Liver (tissue), 9 donors: ENCODE measurements around the gene DNAAF1. TPM values are rescaled to one million over a fixed set of nuclear protein-coding genes. Genes with fewer than 3 reads are reported as not detected.

ENCODE experiments used
- DNase-seq: peaks from one replicate; pipeline ENCODE4 v3.0.0-alpha.2; 2017; ENCODE audit warnings: low spot score
- H3K27ac ChIP-seq, 2 donors: one replicate each; pipeline ENCODE4 v1.7.0; 2013; ENCODE audit warnings: inconsistent platforms in 2 of 2, low read length in 2 of 2, control low read depth in 1 of 2, low read depth in 1 of 2, mild to moderate bottlenecking in 1 of 2
- H3K27me3 ChIP-seq, 4 donors: one replicate each; pipeline versions ENCODE4 v1.6.1 to v1.7.0; 2013; ENCODE audit warnings: low read length in 3 of 4, inconsistent platforms in 1 of 4, mild to moderate bottlenecking in 1 of 4, moderate library complexity in 1 of 4; ENCODE audit not compliant: control insufficient read depth in 4 of 4, insufficient read depth in 4 of 4
- H3K36me3 ChIP-seq, 4 donors: one replicate each; pipeline versions ENCODE4 v1.6.1 to v1.7.0; 2013; ENCODE audit warnings: low read length in 3 of 4, mild to moderate bottlenecking in 3 of 4, low read depth in 1 of 4, moderate library complexity in 1 of 4; ENCODE audit not compliant: control insufficient read depth in 4 of 4, insufficient read depth in 3 of 4
- H3K4me1 ChIP-seq, 4 donors: one replicate each; pipeline versions ENCODE4 v1.6.1 to v1.7.0; 2013; ENCODE audit warnings: low read length in 3 of 4, mild to moderate bottlenecking in 3 of 4, moderate library complexity in 1 of 4; ENCODE audit not compliant: control insufficient read depth in 4 of 4, insufficient read depth in 4 of 4
- H3K4me3 ChIP-seq, 3 donors: one replicate each; pipeline versions ENCODE4 v1.6.1 to v1.7.0; 2013; ENCODE audit warnings: low read length in 3 of 3, control low read depth in 1 of 3, low read depth in 1 of 3, mild to moderate bottlenecking in 1 of 3
- H3K9ac ChIP-seq, 2 donors: one replicate each; pipeline ENCODE4 v1.7.0; 2013; ENCODE audit warnings: low read length in 2 of 2, mild to moderate bottlenecking in 2 of 2, moderate library complexity in 2 of 2, control low read depth in 1 of 2, low read depth in 1 of 2
- H3K9me3 ChIP-seq, 4 donors: one replicate each; pipeline versions ENCODE4 v1.6.1 to v1.7.0; 2013; ENCODE audit warnings: low read length in 3 of 4; ENCODE audit not compliant: control insufficient read depth in 4 of 4
- FOXA1 ChIP-seq: IDR thresholded peaks from 2 replicates; pipeline ENCODE4 v1.6.1; 2016; ENCODE audit warnings: antibody characterized with exemption
- GABPA ChIP-seq, 2 donors: IDR thresholded peaks in 1 of 2; conservative IDR thresholded peaks in 1 of 2; 2 replicates each; pipeline ENCODE4 v1.6.1; 2016; ENCODE audit warnings: antibody characterized with exemption in 2 of 2, mild to moderate bottlenecking in 1 of 2, moderate library complexity in 1 of 2
- HNF4A ChIP-seq, 2 donors: conservative IDR thresholded peaks; 2 replicates each; pipeline ENCODE4 v1.6.1; 2016; ENCODE audit warnings: antibody characterized with exemption in 2 of 2, mild to moderate bottlenecking in 2 of 2
- JUND ChIP-seq, 2 donors: IDR thresholded peaks; 2 replicates each; pipeline ENCODE4 v1.6.1; 2016; ENCODE audit warnings: antibody characterized with exemption in 2 of 2
- MAX ChIP-seq: IDR thresholded peaks from 2 replicates; pipeline ENCODE4 v1.6.1; 2016; ENCODE audit warnings: antibody characterized with exemption
- NR2F2 ChIP-seq: IDR thresholded peaks from 2 replicates; pipeline ENCODE4 v1.6.1; 2016; ENCODE audit warnings: antibody characterized with exemption
- RAD21 ChIP-seq, 2 donors: IDR thresholded peaks; 2 replicates each; pipeline ENCODE4 v1.6.1; 2016; ENCODE audit warnings: antibody characterized with exemption in 2 of 2, mild to moderate bottlenecking in 2 of 2
- REST ChIP-seq: IDR thresholded peaks from 2 replicates; pipeline ENCODE4 v1.6.1; 2016; ENCODE audit warnings: antibody characterized with exemption, mild to moderate bottlenecking
- RXRA ChIP-seq, 2 donors: IDR thresholded peaks; 2 replicates each; pipeline ENCODE4 v1.6.1; 2017 to 2018; ENCODE audit warnings: antibody characterized with exemption in 2 of 2, mild to moderate bottlenecking in 1 of 2
- SP1 ChIP-seq: IDR thresholded peaks from 2 replicates; pipeline ENCODE4 v1.6.1; 2018; ENCODE audit warnings: antibody characterized with exemption, mild to moderate bottlenecking
- WGBS: extraction: QIAGEN DNeasy Blood & Tissue Kit; methylation state at CpG from one replicate; pipeline ENCODE4 v1.1.7; 2013; 5-methylcytosine and 5-hydroxymethylcytosine counted together
- polyA plus RNA-seq, 2 donors: library from polyadenylated mRNA; stranded (reverse) in 1 of 2; unstranded in 1 of 2; fragments of 200-250 nt in 1 of 2; fragments of >200 nt in 1 of 2; fragmentation: Nextera tagmentation in 1 of 2; extraction: Ambion mirVana in 1 of 2; gene quantifications; one replicate each; pipeline versions ENCODE4 v1.2.1 to v1.2.3, GENCODE V29; 2013 to 2015
- total RNA-seq, 2 donors: library from RNA; depleted of rRNA; stranded (reverse); fragments of >200 nt; gene quantifications; one replicate each; pipeline ENCODE4 v1.2.3, GENCODE V29; 2014
- TF ChIP-seq, protein P1 (sequence below): IDR thresholded peaks from 2 replicates; pipeline ENCODE4 v1.6.1; 2016; ENCODE audit warnings: antibody characterized with exemption
- TF ChIP-seq, protein P2 (sequence below): IDR thresholded peaks from 2 replicates; pipeline ENCODE4 v1.6.1; 2016; ENCODE audit warnings: antibody characterized with exemption
- donor health status: healthy.
- donor health status: healthy.
- donor health status: healthy.
- donor health status: healthy.
- donor health status: healthy.

DNAAF1 gene
- total and polyA plus RNA-seq, 4 donors: under 0.01 to 0.08 (median 0.06) TPM; not detected in 1

GRCh38 chr16:84194018-84194417, 48.9 kb downstream of the DNAAF1 start:
- Histone ChIP-seq H3K27me3 (no peaks in the 10 kb centered on the region), H3K4me1 (no peaks in the 10 kb centered on the region), H3K27ac (no peak overlapping the region), H3K9ac (no peak overlapping the region), H3K9me3 (no peaks in the 10 kb centered on the region), H3K36me3 (no peaks in the 10 kb centered on the region), H3K4me3 (no peak overlapping the region)
- TF ChIP-seq, protein P1, sequence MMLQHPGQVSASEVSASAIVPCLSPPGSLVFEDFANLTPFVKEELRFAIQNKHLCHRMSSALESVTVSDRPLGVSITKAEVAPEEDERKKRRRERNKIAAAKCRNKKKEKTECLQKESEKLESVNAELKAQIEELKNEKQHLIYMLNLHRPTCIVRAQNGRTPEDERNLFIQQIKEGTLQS: no peak
- TF ChIP-seq FOXA1 (no peak), HNF4A (conservative IDR thresholded peaks at IDR 0.05) (no peak), RAD21 (IDR thresholded peaks at IDR 0.05) (no peak)
- DNase-seq: no peak
- 85% methylated on average over 11 of the region's 11 CpGs for WGBS

GRCh38 chr16:84194470-84195200, 49.5 kb downstream of the DNAAF1 start:
- no peak for TF ChIP-seq MAX
- no peak for TF ChIP-seq REST
- TF ChIP-seq NR2F2: no peak
- TF ChIP-seq JUND (IDR thresholded peaks at IDR 0.05): no peak
- no peak for TF ChIP-seq SP1
- no peak for TF ChIP-seq GABPA (IDR thresholded peaks at IDR 0.05 in 1 of 2, conservative IDR thresholded peaks at IDR 0.05 in 1 of 2)
- no peak for TF ChIP-seq RAD21 (IDR thresholded peaks at IDR 0.05)
- TF ChIP-seq, protein P1: no peak
- TF ChIP-seq, protein P2, sequence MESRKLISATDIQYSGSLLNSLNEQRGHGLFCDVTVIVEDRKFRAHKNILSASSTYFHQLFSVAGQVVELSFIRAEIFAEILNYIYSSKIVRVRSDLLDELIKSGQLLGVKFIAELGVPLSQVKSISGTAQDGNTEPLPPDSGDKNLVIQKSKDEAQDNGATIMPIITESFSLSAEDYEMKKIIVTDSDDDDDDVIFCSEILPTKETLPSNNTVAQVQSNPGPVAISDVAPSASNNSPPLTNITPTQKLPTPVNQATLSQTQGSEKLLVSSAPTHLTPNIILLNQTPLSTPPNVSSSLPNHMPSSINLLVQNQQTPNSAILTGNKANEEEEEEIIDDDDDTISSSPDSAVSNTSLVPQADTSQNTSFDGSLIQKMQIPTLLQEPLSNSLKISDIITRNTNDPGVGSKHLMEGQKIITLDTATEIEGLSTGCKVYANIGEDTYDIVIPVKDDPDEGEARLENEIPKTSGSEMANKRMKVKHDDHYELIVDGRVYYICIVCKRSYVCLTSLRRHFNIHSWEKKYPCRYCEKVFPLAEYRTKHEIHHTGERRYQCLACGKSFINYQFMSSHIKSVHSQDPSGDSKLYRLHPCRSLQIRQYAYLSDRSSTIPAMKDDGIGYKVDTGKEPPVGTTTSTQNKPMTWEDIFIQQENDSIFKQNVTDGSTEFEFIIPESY: no peak
- no peak for TF ChIP-seq RXRA (IDR thresholded peaks at IDR 0.05)
- Histone ChIP-seq H3K9me3 (no peaks in the 10 kb centered on the region), H3K4me3 (no peak overlapping the region), H3K4me1 (no peaks in the 10 kb centered on the region), H3K9ac (no peak overlapping the region), H3K27ac (no peak overlapping the region), H3K27me3 (no peaks in the 10 kb centered on the region), H3K36me3 (no peaks in the 10 kb centered on the region)
- no peak for DNase-seq
- 71% methylated on average over 34 of the region's 34 CpGs for WGBS
